ENCODE results near the gene P4HA1. TPM values are rescaled to one million over a fixed set of nuclear protein-coding genes. Genes with fewer than 3 reads are reported as not detected.
"Not testable (repeated sequence)": the region's sequence is repeated elsewhere in the genome, so short reads cannot be mapped to it uniquely, and the experiment has no call there.

The P4HA1 gene
- polyA plus RNA-seq, 4 donors = 2.7 to 32.5 (median 6.8) TPM

DNA sequence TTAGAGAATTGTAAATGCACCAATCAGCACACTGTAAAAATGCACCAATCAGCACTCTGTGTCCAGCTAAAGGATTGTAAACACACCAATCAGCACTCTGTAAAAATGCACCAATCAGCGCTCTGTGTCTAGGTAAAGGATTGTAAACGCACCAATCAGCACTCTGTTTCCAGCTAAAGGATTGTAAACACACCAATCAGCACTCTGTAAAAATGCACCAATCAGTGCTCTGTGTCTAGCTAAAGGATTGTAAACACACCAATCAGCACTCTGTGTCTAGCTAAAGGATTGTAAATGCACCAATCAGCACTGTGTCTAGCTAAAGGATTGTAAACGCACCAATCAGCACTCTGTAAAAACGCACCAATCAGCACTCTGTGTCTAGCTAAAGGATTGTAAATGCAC is 12.6 kb upstream of the P4HA1 start:
- not testable (repeated sequence) for H3K4me1 ChIP-seq (ENCODE audit: control insufficient read depth in 3 of 3, insufficient read depth in 2 of 3, low read depth in 1 of 3, low read length in 2 of 3); H3K27ac ChIP-seq (ENCODE audit: low read depth in 1 of 3, low read length in 2 of 3); H3K36me3 ChIP-seq (ENCODE audit: control insufficient read depth in 3 of 3, insufficient read depth in 2 of 3, low read depth in 1 of 3, low read length in 3 of 3); FAIRE-seq; H3K4me3 ChIP-seq (ENCODE audit: low read depth in 1 of 3, low read length in 3 of 3); DNase-seq; H3K9me3 ChIP-seq (ENCODE audit: control insufficient read depth in 2 of 2, insufficient read depth in 1 of 2, low read depth in 1 of 2, low read length in 1 of 2); H3K27me3 ChIP-seq (ENCODE audit: control insufficient read depth in 3 of 3, insufficient read depth in 3 of 3, low read length in 3 of 3)
- WGBS, 3 donors = 92 to 98% (median 96%) methylated on average over 4 of the region's 4 CpGs

DNA sequence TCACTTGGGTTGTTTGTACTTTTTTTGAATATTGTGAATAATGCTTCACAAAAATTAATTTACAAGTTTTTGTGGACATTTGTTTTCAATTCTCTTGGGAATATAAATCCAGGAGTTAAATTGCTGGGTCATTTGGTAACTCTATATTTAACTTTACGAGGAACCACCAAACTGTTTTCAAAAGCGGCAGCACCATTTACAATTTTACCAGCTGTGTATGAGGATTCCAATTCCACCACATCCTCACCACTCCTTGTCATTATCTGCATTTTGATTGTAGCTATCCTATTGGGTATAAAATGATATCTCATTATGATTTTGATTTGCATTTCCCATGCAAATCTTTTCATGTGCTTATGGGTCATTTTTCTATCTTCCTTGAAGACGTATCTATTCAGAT is 9.6 kb upstream of the P4HA1 start:
- FAIRE-seq (no peak), DNase-seq (no peak)
- no peaks in the 10 kb centered on the region for H3K27me3 ChIP-seq (ENCODE audit: control insufficient read depth in 3 of 3, insufficient read depth in 3 of 3, low read length in 3 of 3)
- H3K4me3 ChIP-seq (ENCODE audit: low read depth in 1 of 3, low read length in 3 of 3) = no peak overlapping the region
- peaks cover 0 to 9% (median 0%) of the 10 kb centered on the region in 3 donors for H3K36me3 ChIP-seq (ENCODE audit: control insufficient read depth in 3 of 3, insufficient read depth in 2 of 3, low read depth in 1 of 3, low read length in 3 of 3)
- no peaks in the 10 kb centered on the region for H3K4me1 ChIP-seq (ENCODE audit: control insufficient read depth in 3 of 3, insufficient read depth in 2 of 3, low read depth in 1 of 3, low read length in 2 of 3)
- no peak overlapping the region for H3K27ac ChIP-seq (ENCODE audit: low read depth in 1 of 3, low read length in 2 of 3)
- no peaks in the 10 kb centered on the region for H3K9me3 ChIP-seq (ENCODE audit: control insufficient read depth in 2 of 2, insufficient read depth in 1 of 2, low read depth in 1 of 2, low read length in 1 of 2)
- 92 to 99% (median 96%) methylated on average over 3 of the region's 3 CpGs for WGBS, 3 donors

GRCh38 chr10:73099141-73099540 is 2.5 kb upstream of the P4HA1 start:
- H3K4me1 ChIP-seq (ENCODE audit: control insufficient read depth in 3 of 3, insufficient read depth in 2 of 3, low read depth in 1 of 3, low read length in 2 of 3) = peaks cover 0 to 10% (median 0%) of the 10 kb centered on the region in 3 donors
- DNase-seq (no peak), FAIRE-seq (no peak)
- no peaks in the 10 kb centered on the region for H3K9me3 ChIP-seq (ENCODE audit: control insufficient read depth in 2 of 2, insufficient read depth in 1 of 2, low read depth in 1 of 2, low read length in 1 of 2)
- 71 to 80% (median 77%) methylated on average over 1 of the region's 1 CpG for WGBS, 3 donors
- no peaks in the 10 kb centered on the region for H3K27me3 ChIP-seq (ENCODE audit: control insufficient read depth in 3 of 3, insufficient read depth in 3 of 3, low read length in 3 of 3)
- no peak overlapping the region for H3K27ac ChIP-seq (ENCODE audit: low read depth in 1 of 3, low read length in 2 of 3)
- H3K36me3 ChIP-seq (ENCODE audit: control insufficient read depth in 3 of 3, insufficient read depth in 2 of 3, low read depth in 1 of 3, low read length in 3 of 3) = peaks cover 0 to 13% (median 0%) of the 10 kb centered on the region in 3 donors
- no peak overlapping the region for H3K4me3 ChIP-seq (ENCODE audit: low read depth in 1 of 3, low read length in 3 of 3)

DNA sequence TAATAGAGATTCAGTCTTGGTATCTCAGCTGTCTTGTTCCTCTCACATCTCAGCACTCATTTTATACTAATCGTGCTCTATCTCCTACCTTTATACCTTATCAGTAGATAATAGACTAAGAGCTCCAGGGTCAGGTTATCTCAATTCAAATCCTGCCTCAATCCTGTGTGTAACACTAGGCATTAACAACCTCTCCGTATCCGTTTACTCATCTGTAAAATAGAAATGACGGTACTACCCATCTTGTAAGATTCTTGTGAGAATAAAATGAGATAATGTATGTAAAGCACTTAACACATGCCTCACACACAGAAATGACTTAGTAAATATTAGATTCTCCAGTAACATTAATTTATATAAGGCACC is 622 bp upstream of the P4HA1 start:
- H3K4me3 ChIP-seq (ENCODE audit: low read depth in 1 of 3, low read length in 3 of 3) = peak overlapping the region; percentile 30 to 83 (median 79)
- WGBS, 3 donors = 19 to 35% (median 29%) methylated on average over 4 of the region's 4 CpGs
- H3K36me3 ChIP-seq (ENCODE audit: control insufficient read depth in 3 of 3, insufficient read depth in 2 of 3, low read depth in 1 of 3, low read length in 3 of 3) = peaks cover 0 to 11% (median 0%) of the 10 kb centered on the region in 3 donors
- H3K27me3 ChIP-seq (ENCODE audit: control insufficient read depth in 3 of 3, insufficient read depth in 3 of 3, low read length in 3 of 3) = no peaks in the 10 kb centered on the region
- peaks cover 0 to 14% (median 0%) of the 10 kb centered on the region in 3 donors for H3K4me1 ChIP-seq (ENCODE audit: control insufficient read depth in 3 of 3, insufficient read depth in 2 of 3, low read depth in 1 of 3, low read length in 2 of 3)
- peak overlapping the region; percentile 43 to 98 (median 91) for H3K27ac ChIP-seq (ENCODE audit: low read depth in 1 of 3, low read length in 2 of 3)
- FAIRE-seq (no peak), DNase-seq (no peak)
- no peaks in the 10 kb centered on the region for H3K9me3 ChIP-seq (ENCODE audit: control insufficient read depth in 2 of 2, insufficient read depth in 1 of 2, low read depth in 1 of 2, low read length in 1 of 2)

DNA sequence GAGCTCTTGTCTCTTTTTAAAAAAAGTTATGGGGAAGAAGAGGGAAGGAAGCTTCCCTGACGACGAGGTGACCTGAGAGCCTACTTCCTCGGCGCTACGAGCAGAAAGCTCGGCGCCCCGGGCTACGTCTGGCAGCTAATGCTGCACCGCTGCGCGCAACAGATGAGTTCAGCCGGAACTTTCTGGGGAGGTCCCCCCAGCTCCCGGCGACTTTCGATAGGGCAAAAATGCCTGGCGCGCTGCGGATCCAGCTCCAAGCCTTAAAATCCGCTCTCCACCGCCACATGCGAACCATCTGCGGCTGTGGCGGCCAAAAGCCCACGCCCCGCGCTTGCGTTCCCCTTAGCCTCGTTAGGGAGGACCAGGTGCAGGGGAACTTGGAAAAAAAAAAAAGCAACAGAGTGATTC is 621 bp downstream of the P4HA1 start:
- Histone ChIP-seq H3K4me1 (ENCODE audit: control insufficient read depth in 3 of 3, insufficient read depth in 2 of 3, low read depth in 1 of 3, low read length in 2 of 3) (peaks cover 0 to 14% (median 0%) of the 10 kb centered on the region in 3 donors), H3K4me3 (ENCODE audit: low read depth in 1 of 3, low read length in 3 of 3) (peak overlapping the region; percentile 79 to 86 (median 83)), H3K27ac (ENCODE audit: low read depth in 1 of 3, low read length in 2 of 3) (peak overlapping the region; percentile 89 to 98 (median 91)), H3K9me3 (ENCODE audit: control insufficient read depth in 2 of 2, insufficient read depth in 1 of 2, low read depth in 1 of 2, low read length in 1 of 2) (no peaks in the 10 kb centered on the region), H3K27me3 (ENCODE audit: control insufficient read depth in 3 of 3, insufficient read depth in 3 of 3, low read length in 3 of 3) (no peaks in the 10 kb centered on the region), H3K36me3 (ENCODE audit: control insufficient read depth in 3 of 3, insufficient read depth in 2 of 3, low read depth in 1 of 3, low read length in 3 of 3) (peaks cover 0 to 7% (median 0%) of the 10 kb centered on the region in 3 donors)
- 0 to 1% (median 1%) methylated on average over 29 of the region's 29 CpGs for WGBS, 3 donors
- DNase-seq (peak; percentile 67 to 82), FAIRE-seq (no peak)

DNA sequence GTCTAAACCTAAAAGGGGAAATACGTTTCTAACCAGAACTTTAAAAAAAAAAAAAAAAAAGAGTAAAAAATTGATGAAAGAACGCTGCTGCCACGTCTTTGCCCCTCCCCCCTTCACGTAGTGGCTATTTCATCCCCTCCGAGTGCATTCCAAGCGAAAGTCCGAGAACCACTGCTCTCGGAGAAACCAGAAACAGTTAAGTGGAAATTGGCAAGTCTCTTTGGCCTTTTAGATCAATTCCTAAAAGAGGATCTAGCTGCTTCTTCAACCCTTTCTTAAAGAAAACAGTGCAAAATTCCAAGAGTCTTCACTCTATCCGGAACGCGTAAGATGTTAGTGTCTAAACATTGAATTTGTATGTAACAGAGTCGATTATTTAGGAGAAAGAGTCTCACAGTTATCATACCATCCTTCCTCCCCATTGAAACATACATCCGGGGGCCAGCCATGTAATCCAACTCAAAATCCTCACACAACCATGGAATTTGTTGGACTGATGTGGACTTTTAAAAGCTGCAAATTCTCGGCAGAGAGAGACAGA is 1.1 kb downstream of the P4HA1 start:
- peaks cover 0 to 8% (median 0%) of the 10 kb centered on the region in 3 donors for H3K36me3 ChIP-seq (ENCODE audit: control insufficient read depth in 3 of 3, insufficient read depth in 2 of 3, low read depth in 1 of 3, low read length in 3 of 3)
- peak overlapping the region; percentile 79 to 86 (median 83) for H3K4me3 ChIP-seq (ENCODE audit: low read depth in 1 of 3, low read length in 3 of 3)
- H3K9me3 ChIP-seq (ENCODE audit: control insufficient read depth in 2 of 2, insufficient read depth in 1 of 2, low read depth in 1 of 2, low read length in 1 of 2) = no peaks in the 10 kb centered on the region
- 0% methylated on average over 14 of the region's 14 CpGs for WGBS, 3 donors
- FAIRE-seq (no peak), DNase-seq (peak; percentile 38 to 70)
- H3K27ac ChIP-seq (ENCODE audit: low read depth in 1 of 3, low read length in 2 of 3) = peak overlapping the region; percentile 89 to 98 (median 91)
- peaks cover 0 to 14% (median 0%) of the 10 kb centered on the region in 3 donors for H3K4me1 ChIP-seq (ENCODE audit: control insufficient read depth in 3 of 3, insufficient read depth in 2 of 3, low read depth in 1 of 3, low read length in 2 of 3)
- no peaks in the 10 kb centered on the region for H3K27me3 ChIP-seq (ENCODE audit: control insufficient read depth in 3 of 3, insufficient read depth in 3 of 3, low read length in 3 of 3)

GRCh38 chr10:73094986-73095480 is 1.6 kb downstream of the P4HA1 start:
- Histone ChIP-seq H3K9me3 (ENCODE audit: control insufficient read depth in 2 of 2, insufficient read depth in 1 of 2, low read depth in 1 of 2, low read length in 1 of 2) (no peaks in the 10 kb centered on the region), H3K36me3 (ENCODE audit: control insufficient read depth in 3 of 3, insufficient read depth in 2 of 3, low read depth in 1 of 3, low read length in 3 of 3) (peaks cover 0 to 10% (median 0%) of the 10 kb centered on the region in 3 donors), H3K4me1 (ENCODE audit: control insufficient read depth in 3 of 3, insufficient read depth in 2 of 3, low read depth in 1 of 3, low read length in 2 of 3) (peaks cover 0 to 14% (median 0%) of the 10 kb centered on the region in 3 donors), H3K27ac (ENCODE audit: low read depth in 1 of 3, low read length in 2 of 3) (peak overlapping the region in 1 of 3 donors; percentile 98), H3K27me3 (ENCODE audit: control insufficient read depth in 3 of 3, insufficient read depth in 3 of 3, low read length in 3 of 3) (no peaks in the 10 kb centered on the region), H3K4me3 (ENCODE audit: low read depth in 1 of 3, low read length in 3 of 3) (peak overlapping the region; percentile 79 to 86 (median 83))
- FAIRE-seq (no peak), DNase-seq (peak in 1 of 2 donors; percentile 5)
- 6 to 9% (median 7%) methylated on average over 5 of the region's 5 CpGs for WGBS, 3 donors

DNA sequence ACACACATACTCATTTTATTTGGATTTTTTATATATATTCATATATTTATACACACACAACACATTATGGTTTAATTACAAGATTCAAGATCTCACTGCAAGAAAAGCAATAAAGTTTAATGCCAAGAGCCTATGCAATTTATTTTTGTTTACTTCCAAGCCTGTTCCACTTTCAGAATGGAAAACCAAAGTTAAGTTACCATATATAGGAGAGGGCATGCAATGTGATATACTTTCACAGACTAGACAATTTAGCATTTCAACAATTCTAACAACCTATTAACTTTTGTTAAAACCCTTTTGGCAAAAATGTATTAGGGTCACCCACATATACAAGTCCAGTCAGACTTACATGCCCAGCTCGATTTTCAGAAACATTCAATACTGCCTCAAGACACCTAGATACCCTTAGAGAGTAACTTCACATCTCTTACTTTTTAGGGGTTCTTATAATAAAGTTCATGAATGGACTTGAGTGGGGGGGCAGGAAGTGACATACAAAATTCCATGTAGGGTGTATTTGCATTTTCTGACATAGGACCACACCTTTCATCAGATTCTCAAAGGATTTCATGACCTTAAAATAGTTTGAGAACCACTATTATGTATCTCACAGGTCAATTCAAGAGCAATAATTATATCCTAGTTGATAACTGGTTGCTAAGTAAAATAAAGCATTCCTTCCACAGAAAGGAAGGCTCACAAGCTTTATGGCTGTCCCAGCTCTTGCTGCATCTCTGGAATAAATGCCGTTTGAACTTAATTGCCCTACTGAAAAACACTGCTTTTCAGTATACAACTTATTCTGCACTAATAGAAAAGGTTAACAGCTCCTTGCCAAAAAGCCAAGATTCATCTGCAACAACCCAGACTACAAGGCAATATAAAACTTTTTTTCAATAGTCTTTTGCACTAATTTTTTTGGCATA is 2.5 kb downstream of the P4HA1 start:
- FAIRE-seq (no peak), DNase-seq (peak in 1 of 2 donors; percentile 53)
- Histone ChIP-seq H3K27me3 (ENCODE audit: control insufficient read depth in 3 of 3, insufficient read depth in 3 of 3, low read length in 3 of 3) (no peaks in the 10 kb centered on the region), H3K27ac (ENCODE audit: low read depth in 1 of 3, low read length in 2 of 3) (no peak overlapping the region), H3K36me3 (ENCODE audit: control insufficient read depth in 3 of 3, insufficient read depth in 2 of 3, low read depth in 1 of 3, low read length in 3 of 3) (peaks cover 0 to 8% (median 0%) of the 10 kb centered on the region in 3 donors), H3K4me3 (ENCODE audit: low read depth in 1 of 3, low read length in 3 of 3) (no peak overlapping the region), H3K9me3 (ENCODE audit: control insufficient read depth in 2 of 2, insufficient read depth in 1 of 2, low read depth in 1 of 2, low read length in 1 of 2) (no peaks in the 10 kb centered on the region), H3K4me1 (ENCODE audit: control insufficient read depth in 3 of 3, insufficient read depth in 2 of 3, low read depth in 1 of 3, low read length in 2 of 3) (peaks cover 0 to 14% (median 0%) of the 10 kb centered on the region in 3 donors)
- 39 to 61% (median 46%) methylated on average over 2 of the region's 2 CpGs for WGBS, 3 donors
